PC-9 (cell line): ENCODE measurements around the gene ZNF516.

ENCODE experiments used
- EZH2 ChIP-seq: fragments of 200-600 bp; sonication (generic); IDR thresholded peaks from 2 replicates; pipeline ENCODE4 v1.8.0; 2017; ENCODE audit warnings: antibody characterized with exemption, low read depth
- TF ChIP-seq, protein P1 (sequence below): fragments of 200-600 bp; sonication (generic); conservative IDR thresholded peaks from 2 replicates; pipeline ENCODE4 v1.6.1; 2017; ENCODE audit warnings: mixed run types, antibody characterized with exemption, mild to moderate bottlenecking, moderate library complexity

DNA sequence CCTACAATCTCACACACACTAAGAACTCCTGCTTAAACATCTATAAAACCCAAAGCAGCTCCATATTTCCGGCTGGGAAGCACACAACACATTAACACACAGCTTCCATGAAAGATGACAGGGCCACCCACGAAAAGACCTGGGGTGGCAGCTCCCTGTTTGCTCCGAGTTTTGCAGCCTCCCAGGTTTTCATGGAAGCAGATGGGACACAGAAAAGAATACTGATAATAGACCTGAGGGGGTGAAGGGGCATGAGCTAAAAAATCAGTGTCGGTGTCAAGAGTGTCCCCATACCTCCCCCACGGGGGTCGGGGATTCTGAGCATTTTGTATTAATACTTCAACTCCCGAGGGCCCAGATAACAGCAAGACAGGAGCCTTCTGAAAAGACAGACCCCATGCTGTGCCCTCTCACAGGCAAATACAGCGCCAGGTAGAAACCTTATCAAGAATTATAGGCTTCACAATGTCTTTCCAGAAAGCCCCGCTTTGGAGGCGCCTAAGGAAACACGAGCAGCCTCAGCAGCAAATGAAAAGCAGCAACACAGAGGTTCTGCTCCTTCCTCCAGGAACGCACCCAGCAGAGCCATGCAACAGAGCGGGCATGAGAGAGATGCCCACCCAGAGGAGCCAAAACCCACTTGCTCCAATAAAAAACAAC lies 50.5 kb downstream of the ZNF516 start:
- TF ChIP-seq, protein P1, sequence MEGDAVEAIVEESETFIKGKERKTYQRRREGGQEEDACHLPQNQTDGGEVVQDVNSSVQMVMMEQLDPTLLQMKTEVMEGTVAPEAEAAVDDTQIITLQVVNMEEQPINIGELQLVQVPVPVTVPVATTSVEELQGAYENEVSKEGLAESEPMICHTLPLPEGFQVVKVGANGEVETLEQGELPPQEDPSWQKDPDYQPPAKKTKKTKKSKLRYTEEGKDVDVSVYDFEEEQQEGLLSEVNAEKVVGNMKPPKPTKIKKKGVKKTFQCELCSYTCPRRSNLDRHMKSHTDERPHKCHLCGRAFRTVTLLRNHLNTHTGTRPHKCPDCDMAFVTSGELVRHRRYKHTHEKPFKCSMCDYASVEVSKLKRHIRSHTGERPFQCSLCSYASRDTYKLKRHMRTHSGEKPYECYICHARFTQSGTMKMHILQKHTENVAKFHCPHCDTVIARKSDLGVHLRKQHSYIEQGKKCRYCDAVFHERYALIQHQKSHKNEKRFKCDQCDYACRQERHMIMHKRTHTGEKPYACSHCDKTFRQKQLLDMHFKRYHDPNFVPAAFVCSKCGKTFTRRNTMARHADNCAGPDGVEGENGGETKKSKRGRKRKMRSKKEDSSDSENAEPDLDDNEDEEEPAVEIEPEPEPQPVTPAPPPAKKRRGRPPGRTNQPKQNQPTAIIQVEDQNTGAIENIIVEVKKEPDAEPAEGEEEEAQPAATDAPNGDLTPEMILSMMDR = no peak
- no peak for TF ChIP-seq EZH2
